GM21447 (cell line): ENCODE results near the gene FAM20B.

Experiments used
- ATAC-seq: cut with Tn5 transposase; IDR thresholded peaks from one replicate; pipeline ENCODE4 v1.9.1; 2021; ENCODE audit not compliant: unreplicated experiment

The FAM20B gene

DNA sequence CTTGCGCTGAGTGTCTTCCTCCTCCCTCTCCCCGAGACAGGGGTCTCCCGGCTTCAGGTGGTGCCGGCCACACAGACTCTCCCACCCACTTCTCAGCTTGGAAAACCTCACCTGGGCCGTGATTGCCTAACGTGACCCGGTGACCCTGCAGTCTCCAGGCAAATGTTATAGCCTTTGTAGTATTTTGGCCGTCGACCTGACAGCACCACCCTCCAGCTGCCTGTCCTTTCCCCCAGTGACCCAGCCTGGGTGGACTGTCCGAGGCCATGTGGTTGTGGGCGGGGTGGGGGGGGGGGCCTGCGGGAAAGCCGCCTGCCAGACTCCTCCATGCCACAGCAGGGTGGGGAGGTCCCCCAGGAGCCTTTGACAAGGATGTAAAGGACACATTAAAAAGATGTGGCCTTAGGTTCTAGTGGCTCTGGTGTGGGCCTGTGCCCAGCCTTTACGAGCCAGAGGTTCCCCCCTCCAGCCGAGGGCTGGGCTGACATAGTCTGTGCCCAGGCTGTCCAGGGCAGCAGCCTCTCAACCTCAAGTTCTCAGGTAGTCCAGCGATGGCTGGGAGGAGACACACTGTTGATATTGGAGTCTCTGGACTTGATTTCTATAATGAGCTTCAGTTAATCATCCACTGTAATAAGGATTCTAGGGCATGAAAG, 64.3 kb downstream of the FAM20B start:
- no peak for ATAC-seq

DNA sequence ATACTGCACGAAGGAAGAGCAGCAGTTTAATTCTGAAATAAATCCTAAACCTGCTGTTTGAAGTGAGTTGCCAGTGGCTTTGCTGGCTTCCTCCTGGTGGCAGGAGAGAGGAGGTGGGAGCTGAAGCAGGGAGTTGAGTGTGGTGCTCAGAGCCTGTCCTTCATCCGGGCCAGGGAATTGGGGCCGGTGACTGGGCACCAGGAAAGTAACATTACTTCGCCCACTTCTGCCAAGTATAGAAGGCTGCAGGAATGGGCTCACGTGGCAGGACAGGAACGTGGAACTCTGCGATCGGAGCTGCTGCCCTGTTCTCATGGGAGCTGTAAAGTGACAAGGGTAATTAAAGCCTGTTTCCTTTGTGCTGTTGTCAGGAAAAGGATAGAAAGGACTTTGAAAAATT, 64.8 kb downstream of the FAM20B start:
- ATAC-seq = no peak

DNA sequence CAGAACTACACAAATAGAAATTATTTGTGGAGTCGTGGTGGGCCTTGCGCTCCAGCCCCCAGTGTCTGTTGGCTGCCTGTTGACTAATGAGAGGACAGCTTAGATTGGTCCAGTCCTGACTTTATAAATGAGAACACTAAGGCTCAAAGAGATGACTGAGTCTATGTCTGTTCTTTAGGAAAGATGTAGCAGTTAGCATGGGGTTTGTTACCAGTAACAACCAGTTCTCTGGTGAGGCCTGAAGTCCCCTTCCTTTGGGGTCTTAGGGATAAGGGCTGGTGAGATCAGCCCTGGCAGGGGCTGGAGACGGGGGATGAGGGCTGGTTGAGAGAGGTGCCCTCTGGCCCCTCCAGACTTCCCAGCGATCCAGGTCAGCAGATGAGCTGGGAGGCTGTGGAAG, 65.2 kb downstream of the FAM20B start:
- no peak for ATAC-seq

DNA sequence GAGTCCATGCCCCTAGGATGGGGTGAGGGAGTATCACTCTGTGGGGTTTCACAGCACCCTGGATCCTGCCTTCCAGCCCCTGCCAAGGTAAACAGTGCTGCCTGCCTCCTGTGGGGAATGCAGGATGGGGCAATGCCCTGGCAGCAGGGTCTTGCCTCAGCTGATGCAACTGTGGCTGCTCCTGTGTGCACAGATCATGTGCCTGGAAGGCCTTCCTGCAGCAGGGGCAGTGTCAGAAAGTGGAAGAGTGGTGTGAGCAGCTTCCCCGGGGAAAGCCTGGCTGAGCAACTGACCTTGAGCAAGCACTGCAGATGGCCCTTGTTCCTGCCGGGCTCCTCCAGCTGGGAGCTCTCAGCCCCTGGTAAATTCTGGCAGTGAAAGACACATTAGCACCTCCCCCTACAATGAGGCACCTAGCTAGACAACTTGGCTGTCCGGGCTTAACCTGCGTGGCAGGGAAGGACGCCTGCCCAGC, 66.0 kb downstream of the FAM20B start:
- ATAC-seq = no peak

DNA sequence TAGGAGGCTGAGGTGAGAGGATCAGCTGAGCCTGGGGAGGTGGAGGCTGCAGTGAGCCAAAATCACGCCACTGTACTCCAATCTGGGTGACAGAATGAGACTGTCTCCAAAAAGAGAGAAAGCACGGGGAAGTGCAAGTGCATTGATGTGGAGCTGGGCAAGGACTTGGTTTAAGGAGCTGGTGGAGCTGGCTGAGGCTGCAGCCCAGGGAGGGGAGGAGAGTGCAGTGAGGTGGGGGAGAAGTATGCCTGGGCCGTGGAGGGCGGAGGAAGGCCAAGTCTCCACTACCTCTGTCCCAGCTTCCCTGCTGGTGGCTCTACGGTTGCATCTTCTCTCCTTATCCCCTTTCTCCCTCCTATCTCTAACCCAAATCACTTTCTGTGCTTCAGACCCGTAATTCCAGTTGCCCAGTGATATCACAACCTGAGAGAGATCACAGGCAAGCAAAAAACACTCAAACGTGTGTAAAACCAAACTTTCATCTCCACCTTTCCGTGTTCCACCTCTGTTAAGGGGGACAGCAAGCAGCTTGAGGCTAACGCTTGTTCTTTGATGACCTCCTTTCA, 67.3 kb downstream of the FAM20B start:
- no peak for ATAC-seq

DNA sequence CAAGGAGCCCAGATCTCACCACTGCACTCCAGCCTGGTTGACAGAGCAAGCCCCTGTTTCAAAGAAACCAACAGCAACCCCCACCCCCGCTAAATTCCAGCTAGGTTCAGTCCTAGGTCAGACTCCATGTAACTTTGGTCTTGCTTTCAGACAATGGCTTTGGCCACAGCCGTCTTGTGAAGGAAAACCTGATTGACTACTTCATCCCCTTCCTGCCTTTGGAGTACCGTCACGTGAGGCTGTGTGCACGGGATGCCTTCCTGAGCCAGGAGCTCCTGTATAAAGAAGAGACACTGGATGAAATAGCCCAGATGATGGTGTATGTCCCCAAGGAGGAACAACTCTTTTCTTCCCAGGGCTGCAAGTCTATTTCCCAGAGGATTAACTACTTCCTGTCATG, 69.1 kb downstream of the FAM20B start:
- no peak for ATAC-seq

DNA sequence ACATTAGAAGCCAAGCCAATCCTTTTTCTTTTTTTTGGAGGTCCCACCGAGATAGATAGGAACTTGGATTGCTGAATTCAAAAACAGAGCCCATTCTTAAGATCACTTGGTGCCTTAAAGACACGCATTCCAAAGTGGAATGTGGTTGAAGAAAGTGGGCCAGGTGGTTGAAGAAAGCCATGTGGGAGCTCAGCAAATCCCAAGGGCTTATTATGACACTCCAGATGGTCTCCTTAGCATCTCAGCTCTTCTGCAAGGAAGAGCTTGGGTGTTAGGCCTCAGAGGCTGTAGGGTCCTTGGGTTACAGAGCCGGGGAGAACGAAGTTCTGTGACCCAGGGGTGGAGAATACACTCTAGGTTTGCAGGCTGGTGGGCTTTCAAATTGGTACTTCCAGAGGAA, 69.7 kb downstream of the FAM20B start:
- no peak for ATAC-seq

DNA sequence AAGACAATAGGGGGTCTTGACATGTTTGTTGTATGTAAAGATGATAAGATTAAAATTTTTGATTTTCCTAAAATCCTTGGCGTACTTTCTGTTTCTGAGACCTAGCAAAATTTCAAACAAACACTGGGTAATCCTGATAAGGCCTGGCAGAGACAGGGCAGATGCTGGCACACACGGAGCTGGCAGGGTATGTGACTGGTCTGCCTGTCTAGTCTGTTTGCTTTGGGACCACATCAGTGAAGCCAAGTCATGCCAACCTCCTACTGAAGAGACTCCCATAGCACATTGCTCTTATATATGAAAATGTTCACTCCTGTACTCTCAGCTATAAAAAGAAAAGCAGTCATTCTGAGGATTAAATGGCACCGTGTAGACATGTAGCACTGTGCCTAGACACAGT, 70.2 kb downstream of the FAM20B start:
- no peak for ATAC-seq

DNA sequence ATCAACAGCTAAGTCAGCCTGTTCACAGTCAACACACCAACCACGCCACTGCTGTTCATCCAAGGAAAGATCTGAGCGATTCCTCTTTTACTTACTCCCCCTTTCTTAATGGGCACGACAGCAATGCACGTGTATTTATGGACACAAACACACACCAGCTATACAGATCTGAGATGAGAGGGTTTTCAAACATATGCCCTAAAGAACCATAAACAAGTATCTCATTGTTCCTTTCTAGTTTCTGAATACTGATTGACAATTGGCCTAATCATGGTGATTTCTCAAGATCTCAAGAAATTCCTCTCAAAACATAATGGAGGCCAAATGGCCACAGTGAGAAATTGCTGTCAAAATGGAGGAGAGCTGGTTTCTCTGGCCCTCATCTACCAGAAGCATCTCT, 74.2 kb downstream of the FAM20B start:
- no peak for ATAC-seq

DNA sequence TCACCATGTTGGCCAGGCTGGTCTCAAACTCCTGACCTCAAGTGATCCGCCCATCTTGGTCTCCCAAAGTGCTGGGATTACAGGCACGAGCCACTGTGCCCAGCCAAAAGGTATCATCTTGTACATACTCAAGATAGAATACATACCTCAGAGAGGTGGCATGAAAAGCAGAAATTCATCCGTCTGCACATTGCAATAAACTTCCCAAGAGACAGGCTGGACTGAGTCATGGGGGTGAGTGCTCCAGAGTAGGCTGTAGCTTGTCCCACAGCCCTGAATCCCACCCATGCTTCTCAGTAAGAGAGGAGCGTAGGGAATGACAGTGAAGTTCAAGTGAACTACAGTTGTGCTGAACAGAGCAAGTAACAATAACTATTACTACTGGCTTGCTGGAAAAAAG, 75.9 kb downstream of the FAM20B start:
- no peak for ATAC-seq

DNA sequence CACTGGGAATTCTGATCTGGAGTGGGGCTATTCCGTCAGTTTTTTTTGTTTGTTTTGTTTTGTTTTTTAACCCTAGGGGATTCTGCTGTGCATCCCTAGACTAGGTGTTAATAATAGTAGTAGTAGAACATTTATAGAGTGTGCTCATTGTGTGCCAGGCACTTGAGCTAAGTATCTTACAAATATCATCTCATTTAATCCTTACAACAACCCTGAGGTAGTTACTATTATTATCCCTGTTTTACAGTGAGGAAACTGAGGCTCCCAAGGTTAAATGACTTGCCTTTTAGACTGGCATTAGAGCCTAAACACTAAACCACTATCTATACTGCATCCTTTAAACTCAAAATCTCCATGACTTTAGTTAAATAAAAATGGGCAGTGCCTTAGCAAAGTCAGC, 78.3 kb downstream of the FAM20B start:
- no peak for ATAC-seq

DNA sequence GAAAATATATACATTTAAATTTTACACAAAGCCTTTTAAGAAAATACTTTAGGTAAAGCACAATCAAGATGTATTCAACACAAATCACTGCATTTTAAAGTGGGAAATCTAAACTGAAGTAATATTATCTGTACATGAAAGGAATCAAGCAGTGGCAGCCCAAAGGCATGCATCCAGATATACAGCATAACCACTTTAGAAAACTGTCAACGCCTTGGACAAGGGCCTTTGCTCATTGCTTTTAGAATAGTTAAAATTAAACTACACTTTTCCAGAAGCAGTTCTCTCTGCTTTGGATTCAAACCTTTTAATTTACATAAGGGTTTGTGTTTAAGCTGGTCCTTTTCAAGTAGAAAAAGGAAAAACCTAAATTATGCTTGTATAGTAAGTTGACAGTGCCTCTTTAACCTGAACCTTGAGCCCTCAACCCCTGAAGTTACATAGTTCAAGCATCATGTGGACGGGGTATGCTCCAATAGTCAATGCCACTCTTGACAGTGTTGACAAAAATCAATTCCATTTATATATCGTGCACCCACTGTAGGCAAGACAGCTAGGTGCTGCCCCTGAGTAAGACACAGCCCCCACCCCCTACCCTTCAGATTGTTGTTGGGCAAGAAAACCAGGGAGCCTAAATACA, 79.0 kb downstream of the FAM20B start:
- ATAC-seq = no peak

DNA sequence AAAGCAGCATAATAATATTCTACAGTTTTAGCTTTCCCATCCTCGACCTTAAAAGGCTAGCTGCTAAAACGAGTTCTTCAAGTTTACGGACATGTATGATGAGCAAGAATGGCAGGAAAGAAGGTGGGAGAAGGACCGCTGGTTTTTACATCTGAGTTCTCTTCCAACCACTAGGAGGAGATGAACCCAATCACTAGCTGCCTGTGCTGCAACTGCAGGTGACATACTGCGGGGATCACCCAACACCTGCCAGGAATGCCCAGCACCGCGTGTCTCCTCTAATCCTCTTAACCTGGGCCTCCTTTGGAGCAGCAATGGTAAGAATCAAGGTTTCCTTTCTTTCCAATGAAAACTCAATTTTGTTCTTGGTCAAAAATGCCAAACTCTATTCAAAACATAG, 79.7 kb downstream of the FAM20B start:
- no peak for ATAC-seq

DNA sequence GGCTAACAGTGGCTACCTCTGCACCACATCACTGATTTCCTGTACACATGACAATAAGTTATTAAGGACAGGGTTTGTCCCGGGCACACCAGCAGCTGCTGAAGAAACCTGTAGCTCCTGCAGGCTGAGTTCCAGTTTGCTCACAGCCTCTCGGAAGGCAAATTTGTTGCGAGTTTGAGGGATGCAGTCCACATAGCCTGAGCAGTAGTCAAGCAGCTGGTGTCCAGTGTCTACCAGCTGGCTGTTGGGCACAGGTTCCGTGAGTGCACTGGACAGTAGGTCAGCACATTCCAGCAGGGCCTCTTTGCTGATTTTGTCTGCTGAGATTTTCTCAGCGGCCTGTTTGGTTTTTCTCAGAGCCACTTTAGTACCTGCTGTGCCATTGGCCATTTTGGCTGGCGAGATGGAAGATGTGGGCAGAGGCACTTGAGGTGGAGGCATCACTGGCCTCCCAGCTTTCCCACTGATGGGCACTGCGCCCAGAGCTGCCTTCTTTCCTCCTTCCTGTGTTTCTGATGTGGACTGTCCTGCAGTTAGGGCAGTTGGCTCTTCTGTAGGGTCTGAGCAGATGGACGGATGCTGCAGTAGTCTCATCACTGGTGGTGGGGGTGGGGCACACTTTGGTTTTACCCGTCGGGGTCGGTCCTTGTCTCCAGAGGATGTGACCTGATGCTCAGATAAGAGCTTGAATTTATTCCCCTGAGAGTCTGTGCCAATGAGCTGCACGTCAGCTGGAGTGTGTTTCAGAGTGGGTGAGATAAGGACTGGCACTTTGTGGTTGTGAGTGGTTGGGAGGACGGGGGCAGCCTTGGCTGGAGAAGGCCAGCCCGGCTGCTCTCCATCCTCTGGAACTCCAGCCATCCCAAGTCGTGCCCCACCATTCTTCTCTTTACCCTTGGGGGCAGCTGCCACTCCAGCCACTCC, 82.3 kb downstream of the FAM20B start:
- ATAC-seq = no peak

DNA sequence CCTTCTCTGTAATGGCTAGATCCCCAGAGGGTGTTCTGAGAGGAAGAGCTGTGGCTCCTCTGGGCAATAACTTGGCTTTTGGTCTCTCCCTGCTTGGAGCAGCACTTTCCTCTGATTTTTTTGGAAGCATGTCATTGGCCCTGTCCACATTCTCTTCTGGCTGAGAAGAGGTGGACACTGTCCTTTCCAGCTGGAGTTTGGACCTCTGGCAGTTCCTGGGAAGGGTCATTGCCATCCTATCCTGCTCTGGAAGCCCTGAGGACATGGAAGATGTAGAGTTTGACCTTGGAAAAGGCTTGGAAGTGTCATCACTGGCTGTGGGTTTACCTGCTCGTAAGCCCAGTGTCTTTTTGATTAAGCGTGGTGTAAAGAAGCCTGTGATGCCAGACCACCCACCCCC, 83.0 kb downstream of the FAM20B start:
- ATAC-seq = no peak

DNA sequence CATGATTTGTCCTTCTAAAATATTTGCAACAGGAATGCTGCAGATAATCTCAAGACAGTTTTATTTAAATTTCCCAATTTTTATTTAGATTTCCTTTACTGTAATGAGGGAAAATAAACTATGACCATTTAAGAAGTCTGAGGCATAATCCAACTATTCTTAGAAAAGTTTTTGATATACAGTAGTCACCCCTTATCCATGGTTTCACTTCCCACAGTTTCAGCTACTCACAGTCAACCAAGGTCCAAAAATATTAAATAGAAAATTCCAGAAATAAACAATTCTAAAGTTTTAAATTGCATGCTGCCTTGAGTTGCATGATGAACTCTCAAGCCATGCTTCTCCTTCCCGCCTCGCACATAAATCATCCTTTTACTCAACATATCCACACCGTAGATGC, 89.5 kb downstream of the FAM20B start:
- no peak for ATAC-seq

DNA sequence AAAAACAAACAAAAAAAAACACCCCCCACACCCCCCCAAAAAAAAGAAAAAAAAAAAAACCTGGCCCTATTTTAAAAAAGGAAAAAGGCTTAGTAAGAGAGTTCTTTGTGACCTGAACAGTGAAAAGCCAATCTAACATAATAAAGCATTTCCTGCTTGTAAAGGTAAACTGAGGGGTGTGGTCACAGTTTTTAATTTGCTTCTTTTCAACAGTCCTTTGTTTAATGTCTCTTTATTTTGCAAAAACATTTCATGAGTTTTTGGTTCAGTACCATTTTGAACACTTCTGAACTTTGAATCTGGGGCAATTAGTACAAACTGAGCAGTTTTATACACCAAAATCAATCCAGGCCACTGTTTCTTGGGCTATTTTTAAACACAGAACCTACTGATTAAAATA, 93.8 kb downstream of the FAM20B start:
- ATAC-seq = no peak

DNA sequence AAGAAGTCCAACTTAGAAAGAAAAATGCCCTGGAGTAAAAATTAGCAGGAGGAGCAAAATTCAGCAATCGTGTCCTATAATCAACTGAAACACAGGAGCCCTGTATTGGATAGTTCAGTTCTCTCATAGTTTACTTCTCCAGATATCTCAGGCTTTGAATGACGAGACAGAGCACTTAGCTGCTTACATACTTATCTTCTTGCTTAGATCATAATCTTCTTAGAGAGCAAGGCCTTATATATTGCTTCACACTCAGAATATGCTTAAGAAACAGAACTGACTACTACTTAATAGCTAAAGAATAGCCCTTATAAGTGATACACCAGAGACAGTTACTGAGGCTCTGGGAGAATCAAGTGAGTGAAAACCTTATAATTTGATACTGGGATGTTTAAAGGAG, 95.0 kb downstream of the FAM20B start:
- no peak for ATAC-seq

DNA sequence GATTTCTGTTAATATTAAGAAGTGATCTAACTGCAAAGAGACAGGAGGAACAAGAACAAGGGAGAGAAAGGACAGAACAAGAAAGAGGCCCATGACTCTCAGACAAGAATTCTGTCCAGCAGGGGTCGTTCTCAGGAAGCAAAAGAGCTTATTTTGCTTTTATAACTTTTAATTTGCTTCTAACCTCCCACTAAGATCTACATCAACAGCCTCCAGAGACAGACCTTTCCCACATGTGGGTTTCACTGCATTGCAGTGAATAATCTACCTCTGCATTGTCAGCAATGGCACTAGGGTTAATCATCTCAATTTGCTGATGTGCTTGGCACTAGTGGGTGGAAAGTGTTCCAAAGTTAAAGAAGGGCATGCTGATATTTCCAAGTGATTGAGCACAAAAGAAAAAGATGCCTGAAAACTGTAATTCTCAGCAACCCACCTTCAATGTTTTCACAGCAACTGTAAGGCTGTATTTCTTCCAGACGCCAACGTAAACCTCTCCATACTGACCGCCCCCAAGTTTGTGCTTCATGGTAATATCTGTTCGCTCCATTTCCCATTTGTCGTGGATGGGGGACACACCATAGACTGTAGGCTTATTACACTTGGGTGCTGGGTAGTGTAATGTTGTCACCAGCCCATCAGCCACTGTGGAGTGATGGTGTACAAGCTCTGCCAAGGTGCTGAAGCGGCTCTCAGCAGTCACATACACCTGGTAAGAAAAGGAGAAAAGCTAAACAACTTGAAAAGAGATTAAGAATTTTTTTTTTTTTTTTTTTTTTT, 95.7 kb downstream of the FAM20B start:
- no peak for ATAC-seq

DNA sequence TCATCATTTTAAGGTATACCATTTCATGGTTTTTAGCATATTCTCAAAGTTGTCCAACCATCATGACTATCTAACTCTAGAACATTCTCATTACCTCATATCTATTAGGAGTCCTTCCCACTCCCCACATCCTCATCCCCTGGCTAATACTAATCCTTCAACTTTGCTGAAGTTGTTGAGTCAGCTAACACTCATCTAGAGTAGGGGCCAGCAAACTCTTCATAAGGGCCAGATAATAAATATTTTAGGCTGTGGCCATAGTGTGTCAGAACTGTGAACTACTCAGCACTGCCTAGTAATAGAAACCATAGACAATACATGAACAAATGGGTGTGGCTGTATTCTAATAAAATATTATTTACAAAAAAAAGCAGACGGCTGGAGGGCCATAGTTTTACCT, 99.2 kb downstream of the FAM20B start:
- ATAC-seq = no peak
